ENCODE measurements around the gene DKK3.

DKK3 gene

GRCh38 chr11:11931461-11932055 lies 76.9 kb downstream of the DKK3 start:
- DNase-seq, result no peak

- DNase-seq, result no peak
Observed at GRCh38 chr11:11929920-11930319, 78.5 kb downstream of the DKK3 start.

GRCh38 chr11:11923828-11924227 lies 84.6 kb downstream of the DKK3 start:
- no peak for DNase-seq

- DNase-seq, result no peak
Observed at GRCh38 chr11:11916981-11917399, 91.4 kb downstream of the DKK3 start.

GRCh38 chr11:11915625-11916024 lies 92.8 kb downstream of the DKK3 start:
- no peak for DNase-seq

GRCh38 chr11:11913395-11913794 lies 95.0 kb downstream of the DKK3 start:
- DNase-seq, result no peak

Measured in activated CD4-positive, CD25-positive, alpha-beta regulatory T cell (primary cell).